Neuronal stem cell (in vitro differentiated cells): ENCODE data around the gene CDR2L.

Source experiments
- DNase-seq: peaks from one replicate; pipeline ENCODE4 v3.0.0-alpha.2; 2013; ENCODE audit warnings: low spot score
- H2AFZ ChIP-seq: one replicate; pipeline ENCODE4 v1.6.1; 2013; ENCODE audit warnings: mild to moderate bottlenecking, low read length, inconsistent platforms
- H2AK5ac ChIP-seq: 2 replicates; pipeline ENCODE4 v1.6.1; 2013; ENCODE audit warnings: low read depth, mild to moderate bottlenecking, inconsistent platforms, low read length, moderate library complexity, mixed read lengths
- H2BK120ac ChIP-seq: 2 replicates; pipeline ENCODE4 v1.6.1; 2013; ENCODE audit warnings: low read depth, mild to moderate bottlenecking, inconsistent platforms, low read length, moderate library complexity, mixed read lengths
- H2BK12ac ChIP-seq: one replicate; pipeline ENCODE4 v1.6.1; 2013; ENCODE audit warnings: low read length, inconsistent platforms
- H2BK15ac ChIP-seq: 2 replicates; pipeline ENCODE4 v1.6.1; 2013; ENCODE audit warnings: mild to moderate bottlenecking, low read length, inconsistent platforms, mixed read lengths
- H2BK5ac ChIP-seq: one replicate; pipeline ENCODE4 v1.6.1; 2013; ENCODE audit warnings: inconsistent platforms, mild to moderate bottlenecking, low read length, moderate library complexity
- H3K14ac ChIP-seq: one replicate; pipeline ENCODE4 v1.6.1; 2013; ENCODE audit warnings: low read length, inconsistent platforms
- H3K18ac ChIP-seq: 2 replicates; pipeline ENCODE4 v1.6.1; 2013; ENCODE audit warnings: low read length, inconsistent platforms
- H3K23ac ChIP-seq: 2 replicates; pipeline ENCODE4 v1.6.1; 2013; ENCODE audit warnings: low read depth, mild to moderate bottlenecking, mixed read lengths, low read length, inconsistent platforms; ENCODE audit not compliant: poor library complexity
- H3K27ac ChIP-seq: replicated peaks from 3 replicates; pipeline ENCODE4 v1.5.1; 2013; ENCODE audit warnings: low read length, inconsistent platforms
- H3K27me3 ChIP-seq, 3 experiments: 2 replicates each; pipeline ENCODE4 v1.6.1; 2013; ENCODE audit warnings: low read length in 3 of 3, mild to moderate bottlenecking in 2 of 3, inconsistent platforms in 1 of 3, low read depth in 1 of 3, mixed read lengths in 1 of 3, moderate library complexity in 1 of 3; ENCODE audit not compliant: control insufficient read depth in 3 of 3, insufficient read depth in 3 of 3
- H3K36me3 ChIP-seq, 2 donors: replicated peaks in 1 of 2; 2 replicates each; pipeline ENCODE4 v1.6.1; 2013; ENCODE audit warnings: low read length in 2 of 2; ENCODE audit not compliant: control insufficient read depth in 2 of 2, insufficient read depth in 2 of 2
- H3K4ac ChIP-seq: 2 replicates; pipeline ENCODE4 v1.6.1; 2013; ENCODE audit warnings: inconsistent platforms, mild to moderate bottlenecking, low read length, moderate library complexity
- H3K4me1 ChIP-seq, 2 donors: 1 replicate in 1 of 2; 2 replicates in 1 of 2; pipeline ENCODE4 v1.6.1; 2013; ENCODE audit warnings: low read length in 2 of 2, low read depth in 1 of 2; ENCODE audit not compliant: control insufficient read depth in 2 of 2, insufficient read depth in 1 of 2
- H3K4me2 ChIP-seq: one replicate; pipeline ENCODE4 v1.6.1; 2013; ENCODE audit warnings: mild to moderate bottlenecking, low read length, inconsistent platforms; ENCODE audit not compliant: insufficient read depth, poor library complexity, severe bottlenecking
- H3K4me3 ChIP-seq, 2 donors: 2 replicates each; pipeline ENCODE4 v1.5.1; 2013; ENCODE audit warnings: low read length in 2 of 2, mild to moderate bottlenecking in 2 of 2, inconsistent platforms in 1 of 2, moderate library complexity in 1 of 2
- H3K79me1 ChIP-seq: one replicate; pipeline ENCODE4 v1.6.1; 2013; ENCODE audit warnings: low read depth, mild to moderate bottlenecking, inconsistent platforms, low read length, moderate library complexity
- H3K9ac ChIP-seq: one replicate; pipeline ENCODE4 v1.6.1; 2013; ENCODE audit warnings: mild to moderate bottlenecking, low read depth, low read length, inconsistent platforms; ENCODE audit not compliant: poor library complexity
- H3K9me3 ChIP-seq, 2 donors: replicated peaks in 1 of 2; 2 replicates each; pipeline versions ENCODE3 to v1.6.1; 2013; ENCODE audit warnings: low read length in 2 of 2, mild to moderate bottlenecking in 2 of 2, inconsistent platforms in 1 of 2, low read depth in 1 of 2, mixed read lengths in 1 of 2, moderate library complexity in 1 of 2; ENCODE audit not compliant: control insufficient read depth in 2 of 2, insufficient read depth in 1 of 2
- H4K8ac ChIP-seq: one replicate; pipeline ENCODE4 v1.6.1; 2013; ENCODE audit warnings: low read depth, mild to moderate bottlenecking, inconsistent platforms, low read length, moderate library complexity
- H4K91ac ChIP-seq: one replicate; pipeline ENCODE4 v1.6.1; 2013; ENCODE audit warnings: low read length, low read depth, mild to moderate bottlenecking, inconsistent platforms; ENCODE audit not compliant: poor library complexity
- WGBS, 2 donors: extraction: QIAGEN DNeasy Blood & Tissue Kit; methylation state at CpG; one replicate each; pipeline ENCODE4 v1.1.7; 2013; ENCODE audit warnings: missing lambda C conversion rate in 2 of 2, mixed read lengths in 1 of 2; ENCODE audit not compliant: insufficient read length in 2 of 2, insufficient replicate concordance in 1 of 2; ENCODE audit errors: extremely low coverage in 2 of 2; 5-methylcytosine and 5-hydroxymethylcytosine counted together

Gene CDR2L

GRCh38 chr17:74998783-74999182 lies 11.4 kb downstream of the CDR2L start:
- no peak for DNase-seq
- H2BK120ac ChIP-seq, result no peak overlapping the region
- no peaks in the 10 kb centered on the region for H3K9me3 ChIP-seq
- no peak overlapping the region for H3K4me3 ChIP-seq
- no peak overlapping the region for H2BK15ac ChIP-seq
- H3K23ac ChIP-seq, result no peak overlapping the region
- no peak overlapping the region for H3K18ac ChIP-seq
- no peak overlapping the region for H4K91ac ChIP-seq
- H2BK5ac ChIP-seq, result no peak overlapping the region
- no CpG with 5 or more reads among the region's 6 CpGs for WGBS, 2 donors
- no peak overlapping the region for H3K27ac ChIP-seq
- H3K4me2 ChIP-seq, result no peak overlapping the region
- H3K4me1 ChIP-seq, result peaks cover 0 to 2% of the 10 kb centered on the region in 2 donors
- peak overlapping the region; percentile 50 for H3K9ac ChIP-seq
- H4K8ac ChIP-seq, result no peak overlapping the region
- peaks cover 28 to 49% of the 10 kb centered on the region in 2 donors for H3K36me3 ChIP-seq
- H3K14ac ChIP-seq, result no peak overlapping the region
- no peaks in the 10 kb centered on the region for H3K79me1 ChIP-seq
- no peak overlapping the region for H2AK5ac ChIP-seq
- no peak overlapping the region for H2AFZ ChIP-seq
- H2BK12ac ChIP-seq, result no peak overlapping the region
- no peaks in the 10 kb centered on the region for H3K27me3 ChIP-seq
- H3K4ac ChIP-seq, result no peak overlapping the region

- no peak overlapping the region for H3K9ac ChIP-seq
- WGBS, 2 donors, result no CpG with 5 or more reads among the region's 4 CpGs
These were observed 12.1 kb downstream of the CDR2L start for GRCh38 chr17:74999523-74999922.

GRCh38 chr17:75001915-75002843 lies 14.7 kb downstream of the CDR2L start:
- Histone ChIP-seq H4K91ac (no peak overlapping the region), H3K4ac (no peak overlapping the region), H2BK12ac (no peak overlapping the region), H3K36me3 (peaks cover 33 to 62% of the 10 kb centered on the region in 2 donors), H2BK120ac (no peak overlapping the region), H2AFZ (no peak overlapping the region), H3K79me1 (no peaks in the 10 kb centered on the region), H2BK15ac (no peak overlapping the region), H4K8ac (no peak overlapping the region), H3K18ac (no peak overlapping the region), H3K27me3 (no peaks in the 10 kb centered on the region), H2BK5ac (no peak overlapping the region), H3K27ac (no peak overlapping the region), H3K9me3 (no peaks in the 10 kb centered on the region), H3K9ac (no peak overlapping the region), H3K4me3 (no peak overlapping the region), H3K23ac (no peak overlapping the region), H3K4me2 (no peak overlapping the region), H3K4me1 (no peaks in the 10 kb centered on the region), H2AK5ac (no peak overlapping the region), H3K14ac (no peak overlapping the region)
- DNase-seq, result no peak
- WGBS, 2 donors, result no CpG with 5 or more reads among the region's 15 CpGs

More at GRCh38 chr17:74999523-74999922, 12.1 kb downstream of the CDR2L start:
- no peak overlapping the region for H3K4me2 ChIP-seq
- no peak overlapping the region for H3K14ac ChIP-seq
- no peaks in the 10 kb centered on the region for H3K9me3 ChIP-seq
- H3K27ac ChIP-seq, result no peak overlapping the region
- H3K36me3 ChIP-seq, result peaks cover 30 to 52% of the 10 kb centered on the region in 2 donors
- no peak overlapping the region for H3K4ac ChIP-seq
- H2BK15ac ChIP-seq, result no peak overlapping the region
- H3K4me1 ChIP-seq, result no peaks in the 10 kb centered on the region
- no peak overlapping the region for H3K23ac ChIP-seq
- H2BK120ac ChIP-seq, result no peak overlapping the region
- no peak overlapping the region for H3K4me3 ChIP-seq
- H2AFZ ChIP-seq, result no peak overlapping the region
- H2AK5ac ChIP-seq, result no peak overlapping the region
- peak overlapping the region; percentile 48 for H2BK5ac ChIP-seq
- no peaks in the 10 kb centered on the region for H3K27me3 ChIP-seq
- H4K91ac ChIP-seq, result no peak overlapping the region
- H4K8ac ChIP-seq, result no peak overlapping the region
- H2BK12ac ChIP-seq, result no peak overlapping the region
- DNase-seq, result no peak
- no peak overlapping the region for H3K18ac ChIP-seq
- no peaks in the 10 kb centered on the region for H3K79me1 ChIP-seq

- Histone ChIP-seq H3K9ac (peak overlapping the region; percentile 21), H2AK5ac (no peak overlapping the region), H2BK15ac (no peak overlapping the region), H3K18ac (no peak overlapping the region), H4K91ac (no peak overlapping the region), H4K8ac (peak overlapping the region; percentile 17), H3K4me1 (no peaks in the 10 kb centered on the region), H3K4me2 (no peak overlapping the region), H3K4ac (no peak overlapping the region), H2AFZ (no peak overlapping the region), H3K36me3 (peaks cover 33 to 62% of the 10 kb centered on the region in 2 donors), H3K14ac (no peak overlapping the region), H3K27ac (no peak overlapping the region), H3K9me3 (no peaks in the 10 kb centered on the region), H2BK5ac (no peak overlapping the region), H2BK12ac (no peak overlapping the region), H3K27me3 (no peaks in the 10 kb centered on the region), H3K4me3 (peak overlapping the region in 1 of 2 donors; percentile 60), H3K23ac (peak overlapping the region; percentile 80), H2BK120ac (no peak overlapping the region), H3K79me1 (no peaks in the 10 kb centered on the region)
- DNase-seq, result no peak
- WGBS, 2 donors, result no CpG with 5 or more reads among the region's 76 CpGs
These were observed 15.9 kb downstream of the CDR2L start for GRCh38 chr17:75003070-75003956.
